HCT116 (cell line): ENCODE measurements around the gene P2RX6. TPM values are rescaled to one million over a fixed set of nuclear protein-coding genes. Genes with fewer than 3 reads are reported as not detected.

Source experiments
- ATAC-seq: fragments of 200-7000 bp; cut with Tn5 transposase; 2 replicates; pipeline ENCODE4 v1.9.1; 2020; ENCODE audit warnings: mild to moderate bottlenecking, moderate library complexity
- BruUV-seq: library from RNA; stranded (reverse); fragments of 400-500 nt; replicated peaks from 2 replicates; lab custom pipeline; 2021; lab: Mats Ljungman, UMichigan
- CTCF ChIA-PET: fragments of 300-600 bp; sonication (Branson Sonifier 250); formaldehyde crosslinking; loops from one replicate; lab custom pipeline; 2021; ENCODE audit warnings: antibody characterized with exemption; lab: Charles Lee
- POLR2A ChIA-PET: fragments of 300-600, 350-600 bp; sonication (Branson Sonifier 250); formaldehyde crosslinking; loops from one replicate; lab custom pipeline; 2021; ENCODE audit warnings: antibody characterized with exemption; lab: Charles Lee
- RAD21 ChIA-PET, 2 experiments: fragments of 300-600 bp; sonication (Branson Sonifier 250); formaldehyde crosslinking; loops; one replicate each; lab custom pipeline; 2023; ENCODE audit warnings: low total read pairs in 2 of 2; ENCODE audit not compliant: uncharacterized antibody in 2 of 2, unreplicated experiment in 2 of 2, low non-redundant PET in 1 of 2; lab: Charles Lee
- DNase-seq: peaks from one replicate; pipeline ENCODE4 v3.0.0-alpha.2; 2010; ENCODE audit warnings: low read depth, low spot score
- H2AFZ ChIP-seq: fragments of 200-600 bp; shearing (Covaris generic), sonication (generic); 2 replicates; pipeline ENCODE4 v1.6.1; 2017; ENCODE audit warnings: low read depth, mixed run types, mixed read lengths, antibody characterized with exemption, low read length; ENCODE audit not compliant: poor library complexity, severe bottlenecking
- H3K27ac ChIP-seq: 2 replicates; pipeline ENCODE4 v1.5.1; 2012; ENCODE audit warnings: low read depth, low read length
- H3K27me3 ChIP-seq: fragments of 200-600 bp; sonication (generic); 2 replicates; pipeline ENCODE4 v1.6.1; 2016; ENCODE audit warnings: mixed run types, low read length, mixed read lengths; ENCODE audit not compliant: insufficient read depth
- H3K36me3 ChIP-seq, 2 experiments: fragments of 200-500 bp in 1 of 2; fragments of 200-600 bp in 1 of 2; sonication (Bioruptor generic) in 1 of 2; sonication (generic) in 1 of 2; 2 replicates each; pipeline versions ENCODE4 v1.5.1 to v1.6.1; 2014 to 2016; ENCODE audit warnings: low read length in 2 of 2, inconsistent platforms in 1 of 2, mixed read lengths in 1 of 2, mixed run types in 1 of 2; ENCODE audit not compliant: insufficient read depth in 2 of 2, control insufficient read depth in 1 of 2
- H3K4me1 ChIP-seq, 2 experiments: fragments of 200-600 bp in 1 of 2; sonication (generic) in 1 of 2; 2 replicates each; pipeline versions ENCODE4 v1.5.1 to v1.6.1; 2012 to 2017; ENCODE audit warnings: low read length in 2 of 2, inconsistent platforms in 1 of 2, mild to moderate bottlenecking in 1 of 2, mixed read lengths in 1 of 2, mixed run types in 1 of 2, moderate library complexity in 1 of 2; ENCODE audit not compliant: insufficient read depth in 2 of 2, control insufficient read depth in 1 of 2
- H3K4me2 ChIP-seq: fragments of 200-600 bp; sonication (generic); 2 replicates; pipeline ENCODE4 v1.6.1; 2017; ENCODE audit warnings: mixed run types, low read length, mixed read lengths
- H3K4me3 ChIP-seq, 2 experiments: fragments of 200-600 bp in 1 of 2; sonication (generic) in 1 of 2; replicated peaks in 1 of 2; 2 replicates each; pipeline ENCODE4 v1.5.1; 2011 to 2016; ENCODE audit warnings: low read length in 2 of 2, control low read depth in 1 of 2, low read depth in 1 of 2, mild to moderate bottlenecking in 1 of 2, mixed read lengths in 1 of 2, mixed run types in 1 of 2
- H3K79me2 ChIP-seq: fragments of 200-600 bp; sonication (generic); 2 replicates; pipeline ENCODE4 v1.6.1; 2017; ENCODE audit warnings: mild to moderate bottlenecking, mixed run types, low read length, moderate library complexity, mixed read lengths; ENCODE audit not compliant: insufficient read depth
- H3K9ac ChIP-seq: fragments of 200-600 bp; sonication (generic); 2 replicates; pipeline ENCODE4 v1.6.1; 2016; ENCODE audit warnings: low read length, mixed read lengths
- H3K9me2 ChIP-seq: fragments of 200-600 bp; sonication (generic), shearing (Covaris generic); 2 replicates; pipeline ENCODE4 v1.6.1; 2017; ENCODE audit warnings: mixed run types, mild to moderate bottlenecking, moderate library complexity; ENCODE audit not compliant: insufficient read depth
- H3K9me3 ChIP-seq, 2 experiments: fragments of 200-500 bp in 1 of 2; fragments of 200-600 bp in 1 of 2; sonication (Bioruptor generic) in 1 of 2; sonication (generic) in 1 of 2; 2 replicates each; pipeline ENCODE4 v1.6.1; 2014 to 2017; ENCODE audit warnings: low read length in 2 of 2, mixed read lengths in 2 of 2, inconsistent platforms in 1 of 2, low read depth in 1 of 2, mild to moderate bottlenecking in 1 of 2, mixed run types in 1 of 2, moderate library complexity in 1 of 2; ENCODE audit not compliant: control insufficient read depth in 1 of 2, insufficient read depth in 1 of 2
- H4K20me1 ChIP-seq: fragments of 200-600 bp; sonication (generic), shearing (Covaris generic); 2 replicates; pipeline ENCODE4 v1.6.1; 2017; ENCODE audit warnings: mixed run types, mild to moderate bottlenecking, moderate library complexity; ENCODE audit not compliant: insufficient read depth
- CEBPB ChIP-seq: IDR thresholded peaks from 2 replicates; pipeline ENCODE4 v1.6.1; 2012; ENCODE audit warnings: low read depth
- CTCF ChIP-seq, 3 experiments: fragments of 200-600 bp in 1 of 3; sonication (generic) in 1 of 3; IDR thresholded peaks in 2 of 3; conservative IDR thresholded peaks in 1 of 3; 2 replicates each; pipeline ENCODE4 v1.5.1; 2012 to 2017; ENCODE audit warnings: low read depth in 2 of 3, low read length in 2 of 3, antibody characterized with exemption in 1 of 3, borderline replicate concordance in 1 of 3, control low read depth in 1 of 3, mild to moderate bottlenecking in 1 of 3, mixed read lengths in 1 of 3, mixed run types in 1 of 3, moderate library complexity in 1 of 3; ENCODE audit not compliant: insufficient read depth in 1 of 3
- EGR1 ChIP-seq: IDR thresholded peaks from 2 replicates; pipeline ENCODE4 v1.6.1; 2012; ENCODE audit warnings: low read depth
- ELF1 ChIP-seq: IDR thresholded peaks from 2 replicates; pipeline ENCODE4 v1.6.1; 2012; ENCODE audit warnings: low read depth, borderline replicate concordance
- EZH2 ChIP-seq: fragments of 200-600 bp; sonication (generic); IDR thresholded peaks from 2 replicates; pipeline ENCODE4 v1.6.1; 2017; ENCODE audit warnings: antibody characterized with exemption, mixed run types
- EZH2phosphoT487 ChIP-seq: fragments of 200-600 bp; IDR thresholded peaks from 2 replicates; pipeline ENCODE4 v1.6.1; 2018; ENCODE audit warnings: antibody characterized with exemption, borderline replicate concordance
- FOSL1 ChIP-seq: IDR thresholded peaks from 2 replicates; pipeline ENCODE4 v1.6.1; 2012; ENCODE audit warnings: low read depth
- JUND ChIP-seq: IDR thresholded peaks from 2 replicates; pipeline ENCODE4 v1.6.1; 2012
- MAX ChIP-seq: IDR thresholded peaks from 2 replicates; pipeline ENCODE4 v1.6.1; 2012
- POLR2A ChIP-seq: IDR thresholded peaks from 2 replicates; pipeline ENCODE4 v1.7.0; 2011; ENCODE audit warnings: borderline replicate concordance; ENCODE audit not compliant: insufficient read depth, insufficient read length; ENCODE audit errors: extremely low read depth
- RAD21 ChIP-seq: IDR thresholded peaks from 2 replicates; pipeline ENCODE4 v1.6.1; 2012; ENCODE audit warnings: low read depth, mild to moderate bottlenecking
- REST ChIP-seq: IDR thresholded peaks from 2 replicates; pipeline ENCODE4 v1.6.1; 2012; ENCODE audit warnings: low read depth
- SIN3A ChIP-seq: IDR thresholded peaks from 2 replicates; pipeline ENCODE4 v1.6.1; 2012; ENCODE audit warnings: low read depth
- SRF ChIP-seq: IDR thresholded peaks from 2 replicates; pipeline ENCODE4 v1.6.1; 2012; ENCODE audit warnings: low read depth
- TCF7L2 ChIP-seq: IDR thresholded peaks from 2 replicates; pipeline ENCODE4 v1.7.0; 2011; ENCODE audit warnings: borderline replicate concordance, inconsistent platforms; ENCODE audit not compliant: insufficient read depth, insufficient read length; ENCODE audit errors: extremely low read depth
- YY1 ChIP-seq: IDR thresholded peaks from 2 replicates; pipeline ENCODE4 v1.6.1; 2011; ENCODE audit warnings: low read length, low read depth, moderate library complexity, mild to moderate bottlenecking; ENCODE audit not compliant: insufficient replicate concordance; ENCODE audit errors: extremely low read depth
- ZBTB33 ChIP-seq: IDR thresholded peaks from 2 replicates; pipeline ENCODE4 v1.6.1; 2011; ENCODE audit warnings: mild to moderate bottlenecking, low read length, moderate library complexity; ENCODE audit not compliant: insufficient replicate concordance; ENCODE audit errors: extremely low read depth
- ZFX ChIP-seq: fragments of 450-650 bp; IDR thresholded peaks from 2 replicates; pipeline ENCODE4 v1.6.1; 2017
- intact Hi-C: fragments of 100-400 bp; cut with micrococcal nuclease; formaldehyde crosslinking; loops from 2 replicates; pipeline ENCODE4 v1.10.0; 2022
- total RNA-seq: library from RNA; stranded (reverse); gene quantifications from one replicate; pipeline ENCODE4 v1.2.1, GENCODE V29; 2021; ENCODE audit not compliant: unreplicated experiment

The P2RX6 gene
- total RNA-seq, 1 experiment from 2014 or later, result 0.20 TPM

GRCh38 chr22:21015466-21016006 lies 571 bp downstream of the P2RX6 start:
- H3K4me2 ChIP-seq, result no peak overlapping the region
- ATAC-seq, result no peak
- no peaks in the 10 kb centered on the region for H3K27me3 ChIP-seq
- H3K27ac ChIP-seq, result no peak overlapping the region
- no peak overlapping the region for H2AFZ ChIP-seq
- H3K9ac ChIP-seq, result no peak overlapping the region
- CTCF ChIA-PET, result no interaction called here
- POLR2A ChIA-PET, result no interaction called here
- RAD21 ChIA-PET, result no interaction called here
- H3K9me3 ChIP-seq, result no peaks in the 10 kb centered on the region
- no peak for TF ChIP-seq CEBPB
- TF ChIP-seq JUND, result no peak
- TF ChIP-seq RAD21, result no peak
- no peak for TF ChIP-seq EZH2phosphoT487
- no peak for TF ChIP-seq MAX
- no peak for TF ChIP-seq SIN3A
- no peak for TF ChIP-seq POLR2A
- TF ChIP-seq SRF, result no peak
- TF ChIP-seq ELF1, result no peak
- no peak for TF ChIP-seq EGR1
- TF ChIP-seq TCF7L2, result no peak
- TF ChIP-seq EZH2, result no peak
- TF ChIP-seq REST, result no peak
- no peak for TF ChIP-seq ZFX
- TF ChIP-seq CTCF (IDR thresholded peaks at IDR 0.05 in 2 of 3, conservative IDR thresholded peaks at IDR 0.05 in 1 of 3; ENCODE audit: borderline replicate concordance in 1 of 3, insufficient read depth in 1 of 3, low read depth in 2 of 3, low read length in 2 of 3), result no peak
- no peak for TF ChIP-seq ZBTB33
- TF ChIP-seq YY1, result no peak
- no peak for TF ChIP-seq FOSL1
- H3K36me3 ChIP-seq, result no peaks in the 10 kb centered on the region
- DNase-seq, result no peak
- no peak overlapping the region for H3K4me3 ChIP-seq
- H3K9me2 ChIP-seq, result no peaks in the 10 kb centered on the region
- H3K79me2 ChIP-seq, result no peaks in the 10 kb centered on the region
- intact Hi-C loops, result no loop called here
- peaks cover 15 to 20% of the 10 kb centered on the region in 2 experiments for H3K4me1 ChIP-seq
- BruUV-seq, result no TSS peak
- H4K20me1 ChIP-seq, result no peaks in the 10 kb centered on the region
